Keratinocyte (primary cell): ENCODE results near the gene FAF2. TPM values are rescaled to one million over a fixed set of nuclear protein-coding genes. Genes with fewer than 3 reads are reported as not detected.
"Not testable (repeated sequence)": the region's sequence is repeated elsewhere in the genome, so short reads cannot be mapped to it uniquely, and the experiment has no call there.

ENCODE experiments used
- DNase-seq: peaks from one replicate; pipeline ENCODE4 v3.0.0-alpha.2; 2011; ENCODE audit warnings: low read depth, missing footprints, low spot score
- FAIRE-seq: peaks from 2 replicates; lab custom pipeline; 2011; peaks lifted over from hg19 to GRCh38; lab: Jason Lieb, UNC
- H2AFZ ChIP-seq: 2 replicates; pipeline ENCODE4 v1.6.0; 2012; ENCODE audit warnings: low read length, control low read depth, inconsistent platforms; ENCODE audit not compliant: control insufficient read depth
- H3K27ac ChIP-seq: 2 replicates; pipeline ENCODE4 v1.5.1; 2011; ENCODE audit warnings: low read length; ENCODE audit not compliant: control insufficient read depth, insufficient read depth
- H3K27me3 ChIP-seq: 3 replicates; pipeline ENCODE4 v1.6.0; 2011; ENCODE audit warnings: low read length; ENCODE audit not compliant: control insufficient read depth, insufficient read depth; ENCODE audit errors: extremely low read depth
- H3K36me3 ChIP-seq, 2 experiments: 2 replicates in 1 of 2; 3 replicates in 1 of 2; pipeline ENCODE4 v1.5.1; 2011; ENCODE audit warnings: low read length in 2 of 2, mild to moderate bottlenecking in 1 of 2; ENCODE audit not compliant: control insufficient read depth in 2 of 2, insufficient read depth in 2 of 2; ENCODE audit errors: extremely low read depth in 1 of 2
- H3K4me1 ChIP-seq: 3 replicates; pipeline ENCODE4 v1.5.1; 2011; ENCODE audit warnings: low read length; ENCODE audit not compliant: control insufficient read depth, insufficient read depth; ENCODE audit errors: extremely low read depth
- H3K4me2 ChIP-seq: 3 replicates; pipeline ENCODE4 v1.6.0; 2011; ENCODE audit warnings: low read depth, low read length; ENCODE audit not compliant: control insufficient read depth, insufficient read depth; ENCODE audit errors: extremely low read depth
- H3K4me3 ChIP-seq, 3 experiments: fragments of 200-600 bp in 1 of 3; sonication (generic) in 1 of 3; 2 replicates in 2 of 3; 3 replicates in 1 of 3; pipeline ENCODE4 v1.5.1; 2011 to 2016; ENCODE audit warnings: low read length in 3 of 3, mild to moderate bottlenecking in 3 of 3, control low read depth in 2 of 3, inconsistent platforms in 1 of 3, low read depth in 1 of 3, mixed read lengths in 1 of 3, mixed run types in 1 of 3, moderate library complexity in 1 of 3; ENCODE audit not compliant: control insufficient read depth in 2 of 3, insufficient read depth in 2 of 3; ENCODE audit errors: extremely low read depth in 1 of 3
- H3K79me2 ChIP-seq: 2 replicates; pipeline ENCODE4 v1.6.0; 2012; ENCODE audit warnings: low read length; ENCODE audit not compliant: control insufficient read depth, insufficient read depth
- H3K9ac ChIP-seq: 3 replicates; pipeline ENCODE4 v1.6.0; 2011; ENCODE audit warnings: low read length; ENCODE audit not compliant: control insufficient read depth, insufficient read depth; ENCODE audit errors: extremely low read depth
- H3K9me1 ChIP-seq: 3 replicates; pipeline ENCODE4 v1.6.0; 2011; ENCODE audit warnings: low read length; ENCODE audit not compliant: control insufficient read depth, insufficient read depth; ENCODE audit errors: extremely low read depth
- H3K9me3 ChIP-seq: 2 replicates; pipeline ENCODE4 v1.5.1; 2012; ENCODE audit warnings: low read depth, low read length; ENCODE audit not compliant: control insufficient read depth
- H4K20me1 ChIP-seq: 3 replicates; pipeline ENCODE4 v1.6.0; 2011; ENCODE audit warnings: low read length; ENCODE audit not compliant: control insufficient read depth, insufficient read depth; ENCODE audit errors: extremely low read depth
- CTCF ChIP-seq, 3 experiments: IDR thresholded peaks in 1 of 3; conservative IDR thresholded peaks in 1 of 3; optimal IDR thresholded peaks in 1 of 3; 2 replicates in 2 of 3; 3 replicates in 1 of 3; pipeline versions ENCODE3 to v1.5.1; 2011; ENCODE audit warnings: low read length in 3 of 3, mild to moderate bottlenecking in 3 of 3, moderate library complexity in 2 of 3, control low read depth in 1 of 3, inconsistent platforms in 1 of 3; ENCODE audit not compliant: insufficient read depth in 2 of 3; ENCODE audit errors: extremely low read depth in 1 of 3
- EZH2 ChIP-seq: IDR thresholded peaks from one replicate; pipeline ENCODE4 v1.6.1; 2012; ENCODE audit warnings: inconsistent platforms, mild to moderate bottlenecking, low read length, moderate library complexity
- dilution Hi-C: fragments of 300-500 bp; cut with MboI; formaldehyde crosslinking; loops from one replicate; pipeline ENCODE4 v1.7.0; 2020; ENCODE audit warnings: low sequenced_read_pairs; ENCODE audit not compliant: extremely low pct_ligation_motif_present
- polyA plus RNA-seq, 5 experiments: library from polyadenylated mRNA; depleted of rRNA in 3 of 5; stranded (reverse) in 3 of 5; stranded (forward) in 1 of 5; unstranded in 1 of 5; fragments of >200 nt; gene quantifications; 1 replicate in 1 of 5; 2 replicates in 3 of 5; 3 replicates in 1 of 5; pipeline versions ENCODE4 v1.2.1 to v1.2.3, GENCODE V29; 2011 to 2012; ENCODE audit warnings: missing spikeins in 2 of 5, low read depth in 1 of 5, low replicate concordance in 1 of 5

Gene FAF2
- polyA plus RNA-seq, 1 donor (not counting 4 experiments of a cell fraction or from before 2014, with no cell fraction given): 52.9 TPM

- H2AFZ ChIP-seq: no peak overlapping the region
- no peaks in the 10 kb centered on the region for H3K27me3 ChIP-seq
- no peak overlapping the region for H3K4me2 ChIP-seq
- H3K4me3 ChIP-seq: no peak overlapping the region
- dilution Hi-C loops: no loop called here
- H3K9ac ChIP-seq: no peak overlapping the region
- no peaks in the 10 kb centered on the region for H3K36me3 ChIP-seq
- TF ChIP-seq EZH2 (no peak), CTCF (optimal IDR thresholded peaks at IDR 0.05 in 1 of 3, IDR thresholded peaks at IDR 0.05 in 1 of 3, conservative IDR thresholded peaks at IDR 0.05 in 1 of 3; ENCODE audit: extremely low read depth in 1 of 3, insufficient read depth in 2 of 3, low read length in 3 of 3) (no peak)
- no peaks in the 10 kb centered on the region for H4K20me1 ChIP-seq
- H3K9me1 ChIP-seq: no peaks in the 10 kb centered on the region
- no peaks in the 10 kb centered on the region for H3K79me2 ChIP-seq
- H3K9me3 ChIP-seq: no peaks in the 10 kb centered on the region
- no peak overlapping the region for H3K27ac ChIP-seq
- FAIRE-seq (no peak), DNase-seq (no peak)
- H3K4me1 ChIP-seq: peaks cover 36% of the 10 kb centered on the region
Measured at GRCh38 chr5:176549871-176550270, 101.7 kb downstream of the FAF2 start.

DNA sequence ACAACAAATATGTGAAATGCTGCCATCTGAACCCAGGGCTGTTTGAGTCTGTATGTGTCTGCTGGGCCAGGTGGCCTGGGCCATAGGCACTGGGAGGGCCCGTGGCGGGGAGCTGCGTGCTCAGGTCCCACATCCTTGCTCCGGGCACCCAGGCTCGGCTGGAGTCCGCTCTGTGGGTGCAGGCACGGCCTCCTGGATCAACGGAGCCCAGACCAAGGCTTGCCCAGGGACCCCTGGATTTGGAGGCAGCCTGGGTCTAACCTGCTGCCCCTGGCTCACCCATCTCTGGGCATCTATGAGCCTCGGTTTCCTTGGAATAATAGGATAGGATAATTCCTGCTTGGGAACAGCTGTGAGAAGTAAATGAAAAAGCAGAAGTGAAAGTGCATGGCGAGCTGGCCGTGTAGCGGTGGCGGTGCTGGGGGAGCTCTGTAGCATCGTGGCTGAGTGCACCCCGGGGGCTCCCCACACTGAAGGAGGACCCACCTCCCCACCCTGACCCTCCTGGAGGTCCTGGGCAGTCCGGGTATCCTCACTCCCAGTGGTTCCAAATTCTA is 102.2 kb downstream of the FAF2 start:
- H3K36me3 ChIP-seq: no peaks in the 10 kb centered on the region
- peaks cover 32% of the 10 kb centered on the region for H3K4me1 ChIP-seq
- dilution Hi-C loops: no loop called here
- H3K79me2 ChIP-seq: no peaks in the 10 kb centered on the region
- DNase-seq (no peak), FAIRE-seq (no peak)
- H3K4me2 ChIP-seq: no peak overlapping the region
- H3K9ac ChIP-seq: no peak overlapping the region
- H4K20me1 ChIP-seq: no peaks in the 10 kb centered on the region
- no peaks in the 10 kb centered on the region for H3K9me3 ChIP-seq
- no peak overlapping the region for H3K4me3 ChIP-seq
- no peak overlapping the region for H2AFZ ChIP-seq
- no peaks in the 10 kb centered on the region for H3K9me1 ChIP-seq
- no peaks in the 10 kb centered on the region for H3K27me3 ChIP-seq
- no peak overlapping the region for H3K27ac ChIP-seq
- TF ChIP-seq EZH2: no peak
- no peak for TF ChIP-seq CTCF (optimal IDR thresholded peaks at IDR 0.05 in 1 of 3, IDR thresholded peaks at IDR 0.05 in 1 of 3, conservative IDR thresholded peaks at IDR 0.05 in 1 of 3; ENCODE audit: extremely low read depth in 1 of 3, insufficient read depth in 2 of 3, low read length in 3 of 3)

GRCh38 chr5:176550937-176551336 is 102.8 kb downstream of the FAF2 start:
- H3K36me3 ChIP-seq: not testable (repeated sequence)

More at GRCh38 chr5:176550937-176551336, 102.8 kb downstream of the FAF2 start:
- H3K9ac ChIP-seq, H3K4me2 ChIP-seq, H3K27ac ChIP-seq, H2AFZ ChIP-seq, DNase-seq, H4K20me1 ChIP-seq, H3K27me3 ChIP-seq, dilution Hi-C loops, H3K4me3 ChIP-seq, H3K79me2 ChIP-seq, H3K9me1 ChIP-seq, FAIRE-seq, H3K9me3 ChIP-seq: not testable (repeated sequence)
- peaks cover 27% of the 10 kb centered on the region for H3K4me1 ChIP-seq
